Muscle of leg (tissue), 11 donors: Measurements from ENCODE around the gene DPP7. TPM values are rescaled to one million over a fixed set of nuclear protein-coding genes. Genes with fewer than 3 reads are reported as not detected.
"Not testable (repeated sequence)": the region's sequence is repeated elsewhere in the genome, so short reads cannot be mapped to it uniquely, and the experiment has no call there.

Experiments
- DNase-seq: peaks from one replicate; pipeline ENCODE4 v3.0.0; 2013
- H3K27ac ChIP-seq: one replicate; pipeline ENCODE4 v1.5.1; 2013; ENCODE audit warnings: mild to moderate bottlenecking, low read length, control low read depth
- H3K27me3 ChIP-seq: one replicate; pipeline ENCODE4 v1.6.1; 2013; ENCODE audit warnings: low read length; ENCODE audit not compliant: control insufficient read depth, insufficient read depth
- H3K36me3 ChIP-seq: one replicate; pipeline ENCODE4 v1.6.1; 2013; ENCODE audit warnings: low read length; ENCODE audit not compliant: control insufficient read depth, insufficient read depth
- H3K4me1 ChIP-seq: one replicate; pipeline ENCODE4 v1.6.1; 2013; ENCODE audit warnings: low read length; ENCODE audit not compliant: control insufficient read depth, insufficient read depth
- H3K4me3 ChIP-seq: one replicate; pipeline ENCODE4 v1.5.1; 2013; ENCODE audit warnings: low read length, control low read depth
- H3K9me3 ChIP-seq: replicated peaks from 2 replicates; pipeline ENCODE4 v1.6.1; 2013; ENCODE audit warnings: low read depth, low read length; ENCODE audit not compliant: control insufficient read depth
- WGBS: methylation state at CpG from one replicate; pipeline ENCODE4 v1.1.5; 2013; ENCODE audit warnings: missing lambda C conversion rate; ENCODE audit not compliant: insufficient coverage; 5-methylcytosine and 5-hydroxymethylcytosine counted together
- polyA plus RNA-seq, 8 donors: library from polyadenylated mRNA; unstranded; fragments of 120-200 nt; gene quantifications; one replicate each; pipeline versions ENCODE4 v1.2.1 to v1.2.3, GENCODE V29; 2013; ENCODE audit warnings: inconsistent platforms in 1 of 8, low replicate concordance in 1 of 8; ENCODE audit not compliant: insufficient read length in 8 of 8, insufficient read depth in 1 of 8
- total RNA-seq: library from RNA; stranded (reverse); fragments of 120-200 nt; gene quantifications from one replicate; pipeline ENCODE4 v1.2.4, GENCODE V29; 2013

DPP7 gene
- total and polyA plus RNA-seq, 9 donors: 23.9 to 43.9 (median 30.7) TPM

DNA sequence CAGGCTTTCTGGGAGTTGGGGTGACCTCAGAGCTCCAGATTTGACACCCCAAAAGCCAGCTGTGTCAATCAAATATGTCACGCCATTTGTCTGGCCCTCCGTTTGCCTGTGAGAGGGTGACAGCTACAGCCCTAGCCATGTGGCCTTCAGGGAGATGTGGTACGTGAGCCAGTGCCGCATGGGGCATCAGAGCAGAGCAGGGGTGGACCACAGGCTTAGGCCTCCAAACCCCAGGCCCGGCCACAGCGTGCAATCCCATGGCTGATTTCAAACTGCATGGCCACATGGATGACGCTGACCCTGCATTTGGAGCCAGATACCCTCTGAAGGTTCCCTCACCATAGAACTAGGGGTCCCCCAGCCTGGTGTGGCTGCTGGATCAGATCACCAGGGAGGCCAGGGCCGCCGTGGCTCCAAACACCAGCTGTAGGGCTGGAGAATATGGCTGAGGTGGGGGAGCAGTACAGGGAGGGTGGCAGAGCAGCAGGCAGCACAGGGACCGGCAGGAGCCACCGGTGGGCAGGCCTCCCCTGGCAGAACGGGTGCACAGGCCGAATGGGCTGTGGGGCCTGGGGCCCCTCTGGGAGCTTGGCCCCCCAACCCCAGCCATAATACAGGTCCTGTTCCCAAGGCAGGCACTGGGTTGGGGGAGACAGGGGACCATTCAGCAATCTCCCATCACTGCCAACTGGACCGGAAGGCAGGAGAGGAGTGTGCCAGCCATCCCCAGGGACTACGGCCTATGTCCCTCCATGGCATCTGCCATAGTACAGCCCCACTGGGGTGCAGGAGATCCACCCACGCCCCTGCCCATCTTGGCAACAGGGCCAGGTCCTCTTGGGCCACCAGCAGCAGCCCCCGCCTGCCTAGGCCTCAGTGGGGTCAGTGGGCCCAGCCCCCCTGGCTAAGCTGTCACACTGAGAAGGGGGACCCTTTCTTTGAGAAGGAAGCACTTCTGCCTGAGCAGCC is 45.7 kb downstream of the DPP7 start:
- Histone ChIP-seq H3K27me3 (peaks cover 10% of the 10 kb centered on the region), H3K4me3 (peak overlapping the region; percentile 30), H3K9me3 (no peaks in the 10 kb centered on the region), H3K27ac (no peak overlapping the region), H3K4me1 (peaks cover 31% of the 10 kb centered on the region), H3K36me3 (no peaks in the 10 kb centered on the region)
- 85% methylated on average over 17 of the region's 17 CpGs for WGBS
- DNase-seq: no peak

DNA sequence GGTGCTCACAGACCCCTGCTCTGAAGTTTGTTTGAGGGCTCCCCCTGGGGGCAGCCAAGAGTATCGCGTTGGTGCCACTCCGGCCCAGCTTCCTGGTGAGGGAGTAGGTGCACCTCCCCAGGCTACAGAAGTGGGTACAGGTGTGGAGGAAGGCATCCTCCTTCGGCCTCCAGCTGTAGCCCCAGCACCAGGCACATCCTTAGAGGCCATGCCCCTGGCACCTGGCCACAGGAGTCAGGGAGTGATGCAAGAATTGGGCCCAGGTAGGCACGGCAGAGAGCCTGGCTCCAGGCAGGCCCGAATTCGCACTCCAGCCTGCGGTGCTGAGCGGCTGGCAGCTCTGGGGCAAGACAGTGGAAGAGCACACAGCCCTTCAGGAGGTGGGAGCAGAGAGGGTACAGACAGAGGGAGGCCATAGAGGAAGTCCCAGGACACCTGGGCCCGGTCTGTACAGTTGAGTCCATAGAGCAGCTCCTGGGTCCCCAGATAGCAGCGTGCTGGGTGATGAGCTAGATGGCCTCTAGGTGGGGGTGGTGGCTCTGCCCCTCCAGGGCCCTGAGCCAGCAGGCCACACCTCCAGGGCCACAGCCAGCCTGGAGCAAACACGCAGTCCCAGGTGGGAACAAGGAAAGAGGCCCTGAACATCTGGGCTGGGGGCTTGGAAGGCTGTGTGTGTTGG is 46.5 kb downstream of the DPP7 start:
- peak; percentile 84 for DNase-seq
- 60% methylated on average over 11 of the region's 12 CpGs for WGBS

DNA sequence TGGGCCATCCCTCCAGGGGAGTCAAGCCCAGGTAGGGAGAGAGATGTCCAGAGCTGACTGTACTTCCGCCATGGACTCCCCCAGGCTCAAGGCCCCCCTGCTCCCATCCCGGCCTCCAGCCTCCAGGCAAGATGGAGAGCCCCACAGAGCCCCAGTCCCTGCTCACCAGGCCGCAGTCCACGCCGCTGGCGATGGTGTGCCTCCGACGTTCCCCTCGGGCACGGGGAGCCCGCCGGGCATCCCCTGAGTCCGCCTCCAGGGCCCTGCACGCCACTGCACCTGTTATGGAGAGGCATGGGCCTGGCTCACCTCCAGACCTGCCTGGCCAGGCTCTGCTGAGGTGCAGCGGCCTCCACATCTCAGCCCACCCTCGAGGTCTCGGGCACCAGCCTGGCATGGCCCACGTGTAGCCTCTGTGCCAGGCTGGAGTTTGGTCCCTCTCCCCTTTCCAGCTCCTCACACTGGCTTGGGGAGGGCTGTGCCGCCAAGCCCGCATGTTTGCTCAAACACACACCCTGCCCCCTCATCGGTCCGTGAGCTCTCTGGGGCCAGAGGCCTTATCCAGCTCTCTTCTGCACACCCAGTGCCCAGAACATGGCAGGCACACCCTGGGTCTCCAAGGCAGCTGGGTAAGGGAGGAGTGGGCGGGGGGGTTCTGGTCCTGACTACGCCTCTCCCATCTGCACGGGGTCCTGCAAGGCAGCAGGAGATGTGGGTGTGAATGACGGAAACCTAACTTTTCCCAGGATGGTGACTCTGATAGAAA is 48.3 kb downstream of the DPP7 start:
- Histone ChIP-seq H3K27ac (no peak overlapping the region), H3K4me3 (no peak overlapping the region), H3K9me3 (no peaks in the 10 kb centered on the region), H3K4me1 (peaks cover 32% of the 10 kb centered on the region), H3K36me3 (no peaks in the 10 kb centered on the region), H3K27me3 (peaks cover 7% of the 10 kb centered on the region)
- DNase-seq: no peak
- WGBS: 87% methylated on average over 21 of the region's 26 CpGs

More for the DNA sequence above, 46.5 kb downstream of the DPP7 start:
- no peaks in the 10 kb centered on the region for H3K9me3 ChIP-seq
- no peak overlapping the region for H3K4me3 ChIP-seq
- H3K27me3 ChIP-seq: peaks cover 7% of the 10 kb centered on the region
- H3K36me3 ChIP-seq: no peaks in the 10 kb centered on the region
- peaks cover 34% of the 10 kb centered on the region for H3K4me1 ChIP-seq
- H3K27ac ChIP-seq: no peak overlapping the region

DNA sequence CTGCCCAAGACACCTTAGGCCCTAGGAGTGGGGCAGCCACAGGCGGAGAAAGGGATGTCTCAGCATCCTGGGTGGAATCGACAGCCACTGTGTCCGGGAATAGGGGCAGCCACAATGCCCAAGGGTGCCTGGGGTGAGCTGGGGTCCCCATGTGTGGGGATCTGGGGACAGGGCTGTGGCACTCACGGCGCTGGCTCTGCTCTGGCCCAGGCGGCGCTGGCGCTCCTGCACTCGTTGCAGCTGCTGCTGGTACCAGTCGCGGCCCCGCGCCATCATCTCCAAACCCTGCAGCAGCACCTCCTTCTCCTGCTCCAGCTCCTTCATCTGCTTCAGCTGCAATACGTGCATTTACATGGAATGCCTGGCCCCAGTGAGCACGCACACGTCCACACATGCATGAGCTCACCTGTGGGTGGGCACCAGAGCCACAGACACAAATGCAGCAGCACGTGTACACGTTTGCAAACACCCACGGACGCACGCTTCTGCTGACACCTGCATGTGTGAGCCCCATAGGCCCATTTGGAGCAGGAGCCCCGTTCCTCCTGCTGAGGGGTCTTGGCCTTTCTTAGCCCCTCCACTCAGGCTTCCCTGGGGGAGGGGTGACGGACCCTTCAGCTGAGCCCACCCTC is 49.1 kb downstream of the DPP7 start:
- no peak overlapping the region for H3K4me3 ChIP-seq
- H3K27me3 ChIP-seq: peaks cover 7% of the 10 kb centered on the region
- peaks cover 25% of the 10 kb centered on the region for H3K4me1 ChIP-seq
- no peaks in the 10 kb centered on the region for H3K9me3 ChIP-seq
- no peaks in the 10 kb centered on the region for H3K36me3 ChIP-seq
- WGBS: 80% methylated on average over 22 of the region's 23 CpGs
- no peak overlapping the region for H3K27ac ChIP-seq
- no peak for DNase-seq

DNA sequence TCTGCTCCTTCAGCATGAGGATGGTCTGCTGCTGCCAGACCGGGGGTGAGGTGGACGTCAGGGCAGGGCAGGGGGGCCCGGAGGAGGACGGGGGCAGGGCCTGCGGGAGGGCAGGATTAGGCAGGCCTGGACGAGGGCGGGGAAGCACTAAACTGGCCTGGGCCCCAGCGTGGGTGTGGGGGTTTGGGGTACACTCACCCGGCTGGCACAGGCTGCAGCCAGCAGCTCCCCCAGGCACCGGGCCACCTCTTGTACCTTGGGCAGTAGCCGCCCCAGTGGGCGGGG is 49.7 kb downstream of the DPP7 start:
- peaks cover 25% of the 10 kb centered on the region for H3K4me1 ChIP-seq
- H3K27me3 ChIP-seq: peaks cover 7% of the 10 kb centered on the region
- H3K27ac ChIP-seq: no peak overlapping the region
- no peaks in the 10 kb centered on the region for H3K9me3 ChIP-seq
- 87% methylated on average over 5 of the region's 12 CpGs for WGBS
- no peak overlapping the region for H3K4me3 ChIP-seq
- H3K36me3 ChIP-seq: no peaks in the 10 kb centered on the region
- no peak for DNase-seq

DNA sequence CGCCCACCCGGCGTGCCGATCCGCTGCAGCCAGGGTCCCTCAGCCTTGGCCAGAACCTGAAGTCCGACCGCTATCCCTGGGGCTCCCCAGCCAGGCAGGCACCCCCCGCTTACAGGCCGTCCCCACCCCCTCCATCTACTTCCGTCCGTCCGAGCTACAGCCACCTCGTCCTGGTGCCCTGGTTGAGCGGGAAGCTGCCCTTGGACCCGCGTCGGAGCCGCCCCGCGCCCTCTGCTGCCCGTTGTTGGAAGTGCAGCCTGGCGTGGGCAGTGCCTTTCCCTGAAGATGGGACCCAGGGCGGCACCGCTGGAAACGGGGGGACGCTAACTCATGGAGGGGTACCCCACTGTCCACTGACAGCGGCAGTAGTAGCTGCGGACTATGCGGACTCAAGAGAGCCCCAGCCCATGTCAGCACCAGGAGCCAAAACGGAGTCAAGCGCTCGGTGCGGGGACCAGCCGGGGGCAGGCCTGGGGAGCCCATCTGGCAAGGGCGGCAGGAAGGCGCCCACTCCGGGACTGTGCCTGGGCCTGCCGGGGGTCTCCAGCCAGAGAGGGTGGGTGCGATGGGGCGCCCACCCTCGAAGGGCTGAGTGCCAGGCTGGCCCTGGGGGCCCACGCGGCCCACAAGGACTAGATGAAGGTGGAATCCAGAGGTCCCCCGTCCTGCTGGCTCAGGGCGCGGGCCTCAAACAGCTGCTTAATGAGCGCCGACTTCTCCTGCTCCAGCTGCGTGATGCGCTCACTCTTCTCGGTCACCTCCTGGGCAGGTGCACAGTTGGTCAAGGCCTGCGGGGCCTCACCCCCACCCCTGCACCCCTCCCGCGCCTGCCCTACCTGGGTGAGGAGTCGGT is 50.3 kb downstream of the DPP7 start:
- Histone ChIP-seq H3K4me3 (no peak overlapping the region), H3K27ac (no peak overlapping the region), H3K9me3 (no peaks in the 10 kb centered on the region), H3K4me1 (peaks cover 20% of the 10 kb centered on the region), H3K27me3 (peaks cover 2% of the 10 kb centered on the region), H3K36me3 (no peaks in the 10 kb centered on the region)
- WGBS: 44% methylated on average over 50 of the region's 55 CpGs
- peak; percentile 54 for DNase-seq

DNA sequence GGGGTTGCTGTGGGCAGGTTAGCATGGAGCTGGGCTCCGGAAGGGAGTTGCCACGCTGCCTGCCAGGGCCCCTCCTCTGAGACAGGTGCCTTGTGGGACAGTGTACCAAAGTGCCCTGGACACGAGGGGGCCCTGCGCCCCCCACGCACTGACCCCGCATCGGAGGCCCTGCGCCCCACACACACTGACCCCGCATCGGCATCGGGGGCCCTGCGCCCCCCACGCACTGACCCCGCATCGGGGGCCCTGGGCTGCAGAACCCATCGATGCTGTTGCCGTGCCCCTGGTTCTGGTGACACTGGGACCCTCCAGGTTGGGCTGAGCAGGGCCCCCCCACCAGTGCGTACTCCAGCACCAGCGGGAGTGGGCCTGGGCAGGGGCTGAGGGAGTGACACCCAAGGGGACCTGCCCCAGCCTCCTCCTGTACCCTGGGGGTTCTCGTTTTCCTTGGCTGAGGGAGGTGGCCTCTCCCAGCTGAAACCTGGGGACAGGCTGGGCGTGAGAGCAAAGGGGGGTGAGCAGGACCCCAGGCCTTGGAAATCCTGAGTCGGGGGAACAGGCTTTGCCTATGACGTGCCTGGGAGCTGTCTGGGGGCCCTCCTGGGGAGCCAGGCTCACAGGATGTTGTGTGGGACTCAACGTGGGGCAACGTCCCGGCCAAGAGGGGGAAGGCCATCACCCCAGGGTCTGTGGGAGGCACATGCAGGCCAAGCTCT is 51.1 kb downstream of the DPP7 start:
- no peak for DNase-seq
- Histone ChIP-seq H3K4me1 (peaks cover 13% of the 10 kb centered on the region), H3K9me3 (no peaks in the 10 kb centered on the region), H3K4me3 (no peak overlapping the region), H3K27ac (no peak overlapping the region), H3K27me3 (no peaks in the 10 kb centered on the region), H3K36me3 (no peaks in the 10 kb centered on the region)
- 77% methylated on average over 24 of the region's 26 CpGs for WGBS

DNA sequence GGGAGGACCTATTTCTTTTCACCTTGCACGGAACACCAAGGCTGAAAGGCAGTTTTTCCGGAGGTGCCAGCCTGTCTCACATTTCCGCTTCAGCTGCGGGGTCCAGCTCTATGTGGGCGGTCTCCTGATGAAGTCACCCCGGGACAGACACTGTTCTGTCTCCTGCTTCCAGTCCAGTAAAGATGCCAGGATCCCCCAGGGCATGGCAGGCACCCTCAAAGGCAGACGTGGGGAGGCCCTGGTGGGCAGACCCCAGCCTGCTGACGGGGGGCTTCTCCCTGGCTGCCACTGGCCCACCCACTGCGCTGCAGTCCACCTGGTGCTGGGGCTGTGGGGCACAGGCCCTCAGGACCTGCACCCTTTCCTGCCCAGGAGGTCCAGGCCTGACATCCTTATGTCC is 51.7 kb downstream of the DPP7 start:
- H3K4me3 ChIP-seq, DNase-seq, H3K9me3 ChIP-seq, H3K27ac ChIP-seq, H3K36me3 ChIP-seq, H3K27me3 ChIP-seq: not testable (repeated sequence)
- H3K4me1 ChIP-seq: peaks cover 12% of the 10 kb centered on the region
- 73% methylated on average over 4 of the region's 9 CpGs for WGBS

DNA sequence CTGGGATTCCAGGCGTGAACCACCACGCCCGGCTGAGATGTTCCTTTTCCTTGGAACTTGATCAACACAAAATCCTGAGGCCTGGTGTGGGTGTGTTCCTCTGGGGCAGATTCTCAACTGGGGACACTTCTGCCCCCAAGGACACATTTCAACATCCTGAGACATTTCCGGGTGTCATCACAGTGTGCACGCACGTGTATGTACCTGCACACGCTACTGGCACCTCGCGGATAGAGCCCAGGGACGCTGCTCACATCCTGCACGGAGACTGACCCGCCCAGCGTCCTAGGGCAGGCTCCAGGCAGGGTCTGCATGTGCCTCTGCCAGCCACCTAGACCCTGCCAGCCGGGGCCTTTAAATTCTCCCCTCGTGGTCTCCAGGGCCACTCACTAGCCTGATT is 52.1 kb downstream of the DPP7 start:
- Histone ChIP-seq H3K4me1 (peaks cover 16% of the 10 kb centered on the region), H3K36me3 (no peaks in the 10 kb centered on the region), H3K9me3 (no peaks in the 10 kb centered on the region), H3K27ac (no peak overlapping the region), H3K27me3 (no peaks in the 10 kb centered on the region), H3K4me3 (no peak overlapping the region)
- 87% methylated on average over 12 of the region's 15 CpGs for WGBS
- no peak for DNase-seq
